Measurements from ENCODE around the gene MANSC1. TPM values are rescaled to one million over a fixed set of nuclear protein-coding genes. Genes with fewer than 3 reads are reported as not detected.

The MANSC1 gene
- total RNA-seq, 1 donor = 10.9 TPM

DNA sequence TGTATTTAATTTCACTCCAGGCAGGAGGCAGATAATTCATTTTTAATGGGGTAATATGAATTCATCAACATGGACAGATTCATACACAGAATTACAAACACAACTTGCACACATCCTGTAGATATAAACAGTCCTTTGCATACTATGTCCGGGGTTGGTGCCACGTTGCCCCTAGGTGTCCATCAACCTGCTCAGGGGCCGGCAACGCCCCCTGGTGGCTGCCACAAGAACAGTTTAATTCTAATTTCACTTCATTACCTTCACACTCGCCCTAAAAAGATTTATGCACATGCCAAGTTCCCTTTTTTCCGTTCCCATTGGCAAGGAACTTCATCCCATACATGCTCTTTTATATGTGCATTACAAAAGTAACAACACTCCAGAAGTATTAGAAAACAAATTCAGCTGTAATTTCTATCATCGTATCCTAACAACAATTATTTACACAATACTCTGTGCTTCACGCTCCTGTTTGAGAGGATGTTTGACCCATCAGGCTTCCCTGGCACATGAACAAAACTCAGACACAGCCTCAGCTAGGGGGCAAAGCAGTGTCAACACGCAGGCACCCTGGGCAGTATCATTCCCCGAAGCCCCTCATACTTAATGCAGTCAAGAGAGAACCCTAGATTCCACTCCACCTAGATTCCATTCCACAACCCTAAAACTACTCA, 15.5 kb downstream of the MANSC1 start:
- peak; percentile 49 for DNase-seq (ENCODE audit: low read depth)

DNA sequence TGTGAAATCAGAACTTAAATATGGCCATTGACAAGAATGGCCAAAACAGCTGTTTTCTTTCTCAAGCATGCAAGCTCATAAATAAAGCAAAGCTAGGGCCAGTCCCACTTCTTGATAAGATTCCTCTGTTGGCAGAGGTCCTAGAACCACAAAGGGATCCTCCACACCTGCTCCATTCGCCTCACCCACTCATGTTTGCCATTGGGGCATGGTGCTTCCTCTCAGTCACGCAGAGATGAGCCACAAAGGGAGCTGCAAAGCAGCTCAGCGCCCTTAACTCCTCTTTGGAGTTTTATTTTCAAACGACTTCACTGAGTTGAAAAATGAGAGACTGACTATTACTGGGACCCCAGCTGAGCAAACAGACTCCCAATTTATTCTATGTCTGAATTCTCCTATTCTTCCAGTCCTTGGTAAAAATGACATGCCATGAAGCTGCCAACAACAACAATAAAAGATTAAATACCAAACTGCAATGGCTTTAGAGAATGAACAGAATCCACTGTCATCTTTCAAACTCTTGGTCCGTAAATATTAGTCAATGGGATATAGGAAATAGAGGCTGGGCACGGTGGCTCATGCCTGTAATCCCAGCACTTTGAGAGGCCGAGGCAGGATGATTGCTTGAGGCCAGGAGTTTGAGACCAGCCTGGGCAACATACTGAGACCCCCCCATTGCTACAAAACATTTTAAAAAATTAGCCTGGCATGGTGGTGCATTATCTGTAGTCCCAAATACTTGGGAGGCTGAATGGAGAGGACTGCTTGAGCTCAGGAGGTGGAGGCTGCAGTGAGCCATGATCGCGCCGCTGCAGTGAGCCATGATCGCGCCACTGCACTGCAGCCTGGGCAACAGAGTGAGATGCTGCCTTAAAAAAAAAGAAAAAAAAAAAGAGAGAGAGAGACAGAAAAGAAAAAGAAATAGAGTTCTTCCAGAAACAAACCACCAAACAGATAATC, 16.4 kb downstream of the MANSC1 start:
- DNase-seq (ENCODE audit: low read depth) = peak; percentile 90
- H3K4me3 ChIP-seq (ENCODE audit: low read depth, low read length) = no peak overlapping the region
- TF ChIP-seq, protein P1, sequence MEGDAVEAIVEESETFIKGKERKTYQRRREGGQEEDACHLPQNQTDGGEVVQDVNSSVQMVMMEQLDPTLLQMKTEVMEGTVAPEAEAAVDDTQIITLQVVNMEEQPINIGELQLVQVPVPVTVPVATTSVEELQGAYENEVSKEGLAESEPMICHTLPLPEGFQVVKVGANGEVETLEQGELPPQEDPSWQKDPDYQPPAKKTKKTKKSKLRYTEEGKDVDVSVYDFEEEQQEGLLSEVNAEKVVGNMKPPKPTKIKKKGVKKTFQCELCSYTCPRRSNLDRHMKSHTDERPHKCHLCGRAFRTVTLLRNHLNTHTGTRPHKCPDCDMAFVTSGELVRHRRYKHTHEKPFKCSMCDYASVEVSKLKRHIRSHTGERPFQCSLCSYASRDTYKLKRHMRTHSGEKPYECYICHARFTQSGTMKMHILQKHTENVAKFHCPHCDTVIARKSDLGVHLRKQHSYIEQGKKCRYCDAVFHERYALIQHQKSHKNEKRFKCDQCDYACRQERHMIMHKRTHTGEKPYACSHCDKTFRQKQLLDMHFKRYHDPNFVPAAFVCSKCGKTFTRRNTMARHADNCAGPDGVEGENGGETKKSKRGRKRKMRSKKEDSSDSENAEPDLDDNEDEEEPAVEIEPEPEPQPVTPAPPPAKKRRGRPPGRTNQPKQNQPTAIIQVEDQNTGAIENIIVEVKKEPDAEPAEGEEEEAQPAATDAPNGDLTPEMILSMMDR (IDR thresholded peaks at IDR 0.05; ENCODE audit: insufficient read depth, low read length) = no peak

More for the DNA sequence above, 15.5 kb downstream of the MANSC1 start:
- no peak overlapping the region for H3K4me3 ChIP-seq (ENCODE audit: low read depth, low read length)
- TF ChIP-seq, protein P1 (IDR thresholded peaks at IDR 0.05; ENCODE audit: insufficient read depth, low read length) = peak; percentile 74

DNA sequence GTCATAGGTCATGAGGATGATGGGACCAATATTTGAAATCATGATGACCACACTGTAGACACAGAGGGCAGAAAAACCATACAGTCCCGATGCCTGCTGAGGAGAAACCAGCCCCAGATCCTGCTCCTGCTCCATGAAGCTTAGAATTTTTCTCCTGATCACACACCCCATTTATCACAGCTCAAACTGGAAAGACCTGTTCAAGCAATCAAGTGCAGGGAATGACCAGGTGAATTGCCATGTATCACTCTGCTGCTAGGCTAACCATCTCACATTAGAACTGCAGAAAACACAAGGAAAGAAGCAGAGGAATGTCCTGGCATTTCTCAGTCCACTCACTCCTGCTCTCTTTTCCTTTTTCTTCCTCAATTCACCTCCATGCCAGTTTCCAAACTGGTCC, 18.1 kb downstream of the MANSC1 start:
- no peak overlapping the region for H3K4me3 ChIP-seq (ENCODE audit: low read depth, low read length)
- TF ChIP-seq, protein P1 (IDR thresholded peaks at IDR 0.05; ENCODE audit: insufficient read depth, low read length) = no peak
- no peak for DNase-seq (ENCODE audit: low read depth)

DNA sequence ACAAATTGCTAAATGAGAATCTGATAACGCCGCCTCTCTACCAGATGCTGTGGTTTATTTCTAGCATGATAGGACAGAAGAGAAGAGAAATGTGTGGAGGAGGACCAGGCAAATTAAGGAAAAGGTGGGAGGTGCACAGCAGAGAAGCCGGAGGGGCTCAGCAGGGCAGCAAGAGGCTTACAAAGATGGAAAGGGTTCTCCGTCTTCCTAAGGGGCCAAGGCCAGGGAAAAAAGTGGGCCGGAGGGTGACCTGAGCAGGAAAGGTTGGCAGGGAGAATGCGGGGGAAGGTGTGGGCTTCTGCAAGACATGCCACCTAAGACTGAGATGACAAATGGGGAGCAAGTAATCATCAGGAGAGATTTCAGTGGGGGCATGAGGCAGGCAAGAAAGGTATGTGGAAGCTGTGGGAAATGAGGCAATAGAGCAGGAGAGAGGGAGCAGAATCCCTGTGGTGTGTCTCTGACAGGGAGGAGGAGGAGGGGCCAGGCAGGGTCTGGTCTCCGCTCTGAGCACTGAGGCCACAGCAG, 18.7 kb downstream of the MANSC1 start:
- no peak for DNase-seq (ENCODE audit: low read depth)
- H3K4me3 ChIP-seq (ENCODE audit: low read depth, low read length) = no peak overlapping the region
- TF ChIP-seq, protein P1 (IDR thresholded peaks at IDR 0.05; ENCODE audit: insufficient read depth, low read length) = no peak

DNA sequence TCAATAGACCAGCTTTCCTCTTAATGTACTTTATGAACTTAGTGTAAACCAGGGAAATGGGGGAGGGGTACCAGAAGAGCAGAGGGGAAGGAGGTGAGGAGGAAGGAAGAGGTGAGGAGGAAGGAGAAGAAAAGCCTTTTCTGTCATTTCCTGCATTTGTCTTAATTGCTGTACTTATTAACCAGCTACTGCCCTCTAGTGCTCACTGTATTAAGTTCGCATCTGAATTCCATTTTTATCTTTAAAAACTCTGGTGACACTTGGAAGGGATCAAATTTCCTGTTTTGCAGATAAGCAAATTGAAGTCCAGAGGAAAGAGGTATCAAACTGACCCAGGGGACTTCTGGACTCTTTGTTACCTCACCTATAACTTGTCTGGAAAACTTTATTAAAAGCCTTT, 22.2 kb downstream of the MANSC1 start:
- TF ChIP-seq, protein P1 (IDR thresholded peaks at IDR 0.05; ENCODE audit: insufficient read depth, low read length) = peak; percentile 61
- DNase-seq (ENCODE audit: low read depth) = peak; percentile 85
- no peak overlapping the region for H3K4me3 ChIP-seq (ENCODE audit: low read depth, low read length)

DNA sequence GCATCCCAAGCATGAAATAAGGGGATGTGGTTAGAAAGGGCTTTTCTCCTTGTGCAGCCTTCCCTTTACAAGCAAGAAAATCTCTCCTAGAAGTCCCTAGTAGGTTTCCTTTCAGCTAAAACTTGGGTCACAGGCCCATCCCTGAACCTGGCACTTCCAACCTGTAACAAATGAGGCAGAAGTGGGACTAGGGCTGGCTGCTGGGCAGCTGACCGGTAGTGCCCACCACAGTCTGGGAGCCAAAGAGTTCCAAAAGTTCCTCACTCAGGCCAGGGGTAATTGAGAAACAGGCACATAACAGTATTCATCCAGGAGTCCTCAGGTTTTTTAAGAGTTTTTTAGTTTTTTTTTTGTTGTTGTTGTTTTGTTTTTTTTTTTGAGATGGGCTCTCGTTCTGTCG, 23.8 kb downstream of the MANSC1 start:
- no peak overlapping the region for H3K4me3 ChIP-seq (ENCODE audit: low read depth, low read length)
- TF ChIP-seq, protein P1 (IDR thresholded peaks at IDR 0.05; ENCODE audit: insufficient read depth, low read length) = no peak
- no peak for DNase-seq (ENCODE audit: low read depth)
